MM.1S (cell line): ENCODE results near the gene PERM1.

Experiments
- DNase-seq: peaks from one replicate; pipeline ENCODE4 v3.0.0-alpha.2; 2015
- H2AFZ ChIP-seq: fragments of 300-600 bp; sonication (generic); 2 replicates; pipeline ENCODE4 v1.6.0; 2016; ENCODE audit warnings: antibody characterized with exemption, low read length
- H3F3A ChIP-seq: fragments of 300-600 bp; sonication (generic); 2 replicates; pipeline ENCODE4 v1.6.1; 2016; ENCODE audit warnings: mild to moderate bottlenecking, antibody characterized with exemption, low read length, moderate library complexity, mixed read lengths; ENCODE audit not compliant: insufficient read depth
- H3K27ac ChIP-seq: fragments of 300-600 bp; sonication (generic); 2 replicates; pipeline ENCODE4 v1.5.1; 2016; ENCODE audit warnings: mild to moderate bottlenecking, low read length
- H3K27me3 ChIP-seq: fragments of 300-600 bp; sonication (generic); replicated peaks from 2 replicates; pipeline ENCODE4 v1.6.0; 2016; ENCODE audit warnings: low read length; ENCODE audit not compliant: insufficient read depth
- H3K36me3 ChIP-seq: fragments of 300-600 bp; sonication (generic); replicated peaks from 2 replicates; pipeline ENCODE4 v1.6.1; 2016; ENCODE audit warnings: mild to moderate bottlenecking, low read length, mixed read lengths; ENCODE audit not compliant: insufficient read depth
- H3K4me1 ChIP-seq: fragments of 300-600 bp; sonication (generic); 2 replicates; pipeline ENCODE4 v1.6.1; 2016; ENCODE audit warnings: low read length, mixed read lengths
- H3K4me2 ChIP-seq: fragments of 300-600 bp; sonication (generic); 2 replicates; pipeline ENCODE4 v1.6.0; 2016; ENCODE audit warnings: low read depth, low read length
- H3K4me3 ChIP-seq: fragments of 300-600 bp; sonication (generic); 2 replicates; pipeline ENCODE4 v1.5.1; 2016; ENCODE audit warnings: low read length, mixed read lengths
- H3K79me2 ChIP-seq: fragments of 300-600 bp; sonication (generic); 2 replicates; pipeline ENCODE4 v1.6.1; 2016; ENCODE audit warnings: mixed run types, low read length, mixed read lengths
- H3K9ac ChIP-seq: fragments of 300-600 bp; sonication (generic); 2 replicates; pipeline ENCODE4 v1.6.1; 2016; ENCODE audit warnings: low read length, mixed read lengths
- H3K9me2 ChIP-seq: fragments of 300-600 bp; sonication (generic); replicated peaks from 2 replicates; pipeline ENCODE4 v1.6.1; 2016; ENCODE audit warnings: mild to moderate bottlenecking, low read length, mixed read lengths; ENCODE audit not compliant: insufficient read depth
- H3K9me3 ChIP-seq: fragments of 300-600 bp; sonication (generic); replicated peaks from 2 replicates; pipeline ENCODE4 v1.6.1; 2016; ENCODE audit warnings: mild to moderate bottlenecking, low read length, mixed read lengths; ENCODE audit not compliant: insufficient read depth
- H4K20me1 ChIP-seq: fragments of 300-600 bp; sonication (generic); 2 replicates; pipeline ENCODE4 v1.6.1; 2016; ENCODE audit warnings: mild to moderate bottlenecking, low read length, moderate library complexity, mixed read lengths; ENCODE audit not compliant: insufficient read depth
- EZH2 ChIP-seq: fragments of 300-600 bp; sonication (generic); optimal IDR thresholded peaks from 2 replicates; pipeline ENCODE3; 2017; ENCODE audit warnings: low read depth, mild to moderate bottlenecking, antibody characterized with exemption, low read length, mixed read lengths
- EZH2phosphoT487 ChIP-seq: fragments of 300-600 bp; sonication (generic); IDR thresholded peaks from 2 replicates; pipeline ENCODE4 v1.6.1; 2018; ENCODE audit warnings: antibody characterized with exemption, low read length
- TF ChIP-seq, protein P1 (sequence below): fragments of 300-600 bp; sonication (generic); IDR thresholded peaks from 2 replicates; pipeline ENCODE4 v1.5.1; 2016; ENCODE audit warnings: antibody characterized with exemption, low read length, mixed read lengths

The PERM1 gene

DNA sequence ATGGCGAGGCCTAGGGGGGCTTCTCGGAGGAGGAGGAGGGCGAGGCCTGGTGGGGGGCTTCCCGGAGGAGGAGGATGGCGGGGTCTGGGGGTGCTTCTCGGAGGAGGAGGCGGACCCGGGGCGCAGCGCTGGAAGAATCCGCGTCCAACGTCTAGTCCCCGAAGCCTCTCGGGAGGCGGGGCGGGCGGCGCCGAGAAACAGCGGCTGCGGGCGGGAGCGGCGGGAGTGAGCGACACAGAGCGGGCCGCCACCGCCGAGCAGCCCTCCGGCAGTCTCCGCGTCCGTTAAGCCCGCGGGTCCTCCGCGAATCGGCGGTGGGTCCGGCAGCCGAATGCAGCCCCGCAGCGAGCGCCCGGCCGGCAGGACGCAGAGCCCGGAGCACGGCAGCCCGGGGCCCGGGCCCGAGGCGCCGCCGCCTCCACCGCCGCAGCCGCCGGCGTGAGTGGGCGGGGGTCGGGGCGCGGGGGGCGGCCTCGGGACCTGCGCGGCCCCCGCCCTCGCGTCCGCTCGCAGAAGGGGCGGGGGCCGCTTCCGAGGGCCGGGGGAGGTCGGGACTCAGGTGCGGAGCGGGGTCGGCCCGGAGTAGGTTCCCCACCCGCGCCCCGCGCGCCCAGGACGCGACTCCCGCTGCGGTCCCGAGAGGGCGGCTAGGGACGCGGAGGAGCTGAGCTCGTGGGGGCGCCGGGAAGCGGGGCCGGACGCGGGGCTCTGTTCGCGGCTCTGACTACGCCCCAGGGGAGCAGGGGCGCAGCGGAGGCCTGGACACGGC, 21.3 kb downstream of the PERM1 start, which contains the start of gene KLHL17:
Gene KLHL17, plus strand, starts transcription at position 222 of the 769 bp plus-strand sequence. Its CDS starts 110 bp downstream, at position 332.
- peak; percentile 76 for DNase-seq
- peak within 1 kb of the TSS; percentile 85 for H2AFZ ChIP-seq
- H3K4me3 ChIP-seq, result peak within 1 kb of the TSS; percentile 63
- H3K4me2 ChIP-seq, result peak within 1 kb of the TSS; percentile 74; the same call in 1 of the 2 replicates
- no peak within 1 kb of the TSS for H3K27ac ChIP-seq
- H3K9me3 ChIP-seq, result no peaks in the 10 kb centered on the region
- no peaks in the 10 kb centered on the region for H3K9me2 ChIP-seq
- H3F3A ChIP-seq, result no peaks in the 10 kb centered on the region
- TF ChIP-seq EZH2phosphoT487, result no peak
- TF ChIP-seq, protein P1, sequence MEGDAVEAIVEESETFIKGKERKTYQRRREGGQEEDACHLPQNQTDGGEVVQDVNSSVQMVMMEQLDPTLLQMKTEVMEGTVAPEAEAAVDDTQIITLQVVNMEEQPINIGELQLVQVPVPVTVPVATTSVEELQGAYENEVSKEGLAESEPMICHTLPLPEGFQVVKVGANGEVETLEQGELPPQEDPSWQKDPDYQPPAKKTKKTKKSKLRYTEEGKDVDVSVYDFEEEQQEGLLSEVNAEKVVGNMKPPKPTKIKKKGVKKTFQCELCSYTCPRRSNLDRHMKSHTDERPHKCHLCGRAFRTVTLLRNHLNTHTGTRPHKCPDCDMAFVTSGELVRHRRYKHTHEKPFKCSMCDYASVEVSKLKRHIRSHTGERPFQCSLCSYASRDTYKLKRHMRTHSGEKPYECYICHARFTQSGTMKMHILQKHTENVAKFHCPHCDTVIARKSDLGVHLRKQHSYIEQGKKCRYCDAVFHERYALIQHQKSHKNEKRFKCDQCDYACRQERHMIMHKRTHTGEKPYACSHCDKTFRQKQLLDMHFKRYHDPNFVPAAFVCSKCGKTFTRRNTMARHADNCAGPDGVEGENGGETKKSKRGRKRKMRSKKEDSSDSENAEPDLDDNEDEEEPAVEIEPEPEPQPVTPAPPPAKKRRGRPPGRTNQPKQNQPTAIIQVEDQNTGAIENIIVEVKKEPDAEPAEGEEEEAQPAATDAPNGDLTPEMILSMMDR, result no peak
- no peak for TF ChIP-seq EZH2
- H4K20me1 ChIP-seq, result no peaks in the 10 kb centered on the region
- no peaks in the 10 kb centered on the region for H3K27me3 ChIP-seq
- H3K9ac ChIP-seq, result peak within 1 kb of the TSS; percentile 50; the same call in 1 of the 2 replicates
- peaks cover 30% of the 10 kb centered on the region for H3K79me2 ChIP-seq
- no peaks in the 10 kb centered on the region for H3K36me3 ChIP-seq
- 0 out of 2 replicates have a peak, but pooled peaks cover 6% of the 10 kb centered on the region for H3K4me1 ChIP-seq

DNA sequence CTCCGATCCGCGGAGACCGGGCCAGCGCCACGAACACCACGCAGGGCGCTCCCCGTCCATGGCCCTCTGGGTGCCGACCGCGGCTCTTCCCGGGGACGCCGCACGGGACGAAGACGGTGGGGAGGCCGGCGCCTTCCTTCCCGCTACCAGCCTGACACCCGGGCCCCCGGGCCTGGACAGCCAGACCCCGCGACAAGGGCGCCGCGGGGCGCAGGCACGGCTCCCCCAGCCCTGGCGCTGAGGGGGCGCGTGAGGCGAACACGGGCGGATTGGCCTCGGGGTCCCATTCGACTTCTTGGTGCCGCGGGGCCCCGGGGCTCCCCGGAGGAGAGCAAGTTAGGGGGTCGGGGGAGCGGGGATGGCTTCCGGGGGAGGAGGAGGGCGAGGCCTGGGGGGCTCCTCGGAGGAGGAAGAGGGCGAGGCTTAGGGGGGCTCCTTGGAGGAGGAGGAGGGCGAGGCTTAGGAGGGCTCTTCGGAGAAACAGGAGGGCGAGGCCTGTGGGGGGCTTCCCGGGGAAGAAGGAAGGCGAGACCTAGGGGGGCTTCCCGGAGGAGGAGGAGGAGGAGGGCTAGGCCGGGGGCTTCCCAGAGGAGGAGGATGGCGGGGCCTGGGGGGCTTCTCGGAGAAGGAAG, 22.0 kb downstream of the PERM1 start:
- no peaks in the 10 kb centered on the region for H3K9me2 ChIP-seq
- peak overlapping the region; percentile 74; the same call in 1 of the 2 replicates for H3K4me2 ChIP-seq
- peak overlapping the region; percentile 50; the same call in 1 of the 2 replicates for H3K9ac ChIP-seq
- H4K20me1 ChIP-seq, result no peaks in the 10 kb centered on the region
- TF ChIP-seq EZH2phosphoT487, result no peak
- TF ChIP-seq EZH2, result no peak
- TF ChIP-seq, protein P1, result no peak
- H3K27me3 ChIP-seq, result no peaks in the 10 kb centered on the region
- DNase-seq, result no peak
- H3K36me3 ChIP-seq, result no peaks in the 10 kb centered on the region
- H3F3A ChIP-seq, result no peaks in the 10 kb centered on the region
- no peak overlapping the region for H3K27ac ChIP-seq
- 0 out of 2 replicates have a peak, but pooled peaks cover 6% of the 10 kb centered on the region for H3K4me1 ChIP-seq
- no peaks in the 10 kb centered on the region for H3K9me3 ChIP-seq
- H3K79me2 ChIP-seq, result peaks cover 37% of the 10 kb centered on the region
- peak overlapping the region; percentile 85 for H2AFZ ChIP-seq
- H3K4me3 ChIP-seq, result peak overlapping the region; percentile 53

- Histone ChIP-seq H3K9ac (peak within 1 kb of the TSS; percentile 89), H3K27ac (no peak within 1 kb of the TSS), H3K79me2 (peaks cover 38% of the 10 kb centered on the region), H3K4me2 (peak within 1 kb of the TSS; percentile 74), H3K36me3 (peaks cover 3% of the 10 kb centered on the region; the same call in 1 of the 2 replicates), H3K4me3 (peak within 1 kb of the TSS; percentile 84), H3K9me3 (no peaks in the 10 kb centered on the region), H3F3A (no peaks in the 10 kb centered on the region), H3K27me3 (no peaks in the 10 kb centered on the region), H2AFZ (peak within 1 kb of the TSS; percentile 85), H3K9me2 (no peaks in the 10 kb centered on the region), H4K20me1 (no peaks in the 10 kb centered on the region), H3K4me1 (0 out of 2 replicates have a peak, but pooled peaks cover 6% of the 10 kb centered on the region)
- DNase-seq, result peak; percentile 91
- TF ChIP-seq, protein P1, result no peak
- TF ChIP-seq EZH2 (no peak), EZH2phosphoT487 (no peak)
These were observed 22.8 kb downstream of the PERM1 start, which contains the start of gene NOC2L for GRCh38 chr1:958823-959730. TSS of gene NOC2L (minus strand) at chr1:959256. CDS start at chr1:959240, 16 bp downstream.
